Measurements from ENCODE around the gene TASP1.
"Not testable (repeated sequence)": the region's sequence is repeated elsewhere in the genome, so short reads cannot be mapped to it uniquely, and the experiment has no call there.

Gene TASP1

GRCh38 chr20:13648291-13649228 lies 9.8 kb upstream of the TASP1 start:
- DNase-seq (ENCODE audit: low spot score) = no peak

GRCh38 chr20:13644010-13644409 lies 5.3 kb upstream of the TASP1 start:
- DNase-seq (ENCODE audit: low spot score) = no peak

GRCh38 chr20:13639150-13639497 lies 392 bp upstream of the TASP1 start:
- no peak for DNase-seq (ENCODE audit: low spot score)

GRCh38 chr20:13638162-13638495 lies 603 bp downstream of the TASP1 start:
- DNase-seq (ENCODE audit: low spot score) = no peak

- DNase-seq (ENCODE audit: low spot score) = no peak
Measured at GRCh38 chr20:13632431-13632830, 6.3 kb downstream of the TASP1 start.

GRCh38 chr20:13627525-13627924 lies 11.2 kb downstream of the TASP1 start:
- not testable (repeated sequence) for DNase-seq (ENCODE audit: low spot score)

- no peak for DNase-seq (ENCODE audit: low spot score)
Measured at GRCh38 chr20:13626724-13627123, 12.0 kb downstream of the TASP1 start.

GRCh38 chr20:13625304-13625979 lies 13.3 kb downstream of the TASP1 start:
- no peak for DNase-seq (ENCODE audit: low spot score)

- not testable (repeated sequence) for DNase-seq (ENCODE audit: low spot score)
Measured at GRCh38 chr20:13619415-13619814, 19.3 kb downstream of the TASP1 start.

GRCh38 chr20:13618456-13618855 lies 20.3 kb downstream of the TASP1 start:
- DNase-seq (ENCODE audit: low spot score) = not testable (repeated sequence)

- not testable (repeated sequence) for DNase-seq (ENCODE audit: low spot score)
Measured at GRCh38 chr20:13617585-13617984, 21.1 kb downstream of the TASP1 start.

- not testable (repeated sequence) for DNase-seq (ENCODE audit: low spot score)
Measured at GRCh38 chr20:13616713-13617112, 22.0 kb downstream of the TASP1 start.

- DNase-seq (ENCODE audit: low spot score) = no peak
Measured at GRCh38 chr20:13613917-13614316, 24.8 kb downstream of the TASP1 start.

- DNase-seq (ENCODE audit: low spot score) = no peak
Measured at GRCh38 chr20:13611611-13612125, 27.1 kb downstream of the TASP1 start.

GRCh38 chr20:13610184-13610583 lies 28.5 kb downstream of the TASP1 start:
- DNase-seq (ENCODE audit: low spot score) = no peak

- DNase-seq (ENCODE audit: low spot score) = no peak
Measured at GRCh38 chr20:13608066-13608465, 30.7 kb downstream of the TASP1 start.

- not testable (repeated sequence) for DNase-seq (ENCODE audit: low spot score)
Measured at GRCh38 chr20:13593423-13593822, 45.3 kb downstream of the TASP1 start.

GRCh38 chr20:13588049-13588448 lies 50.7 kb downstream of the TASP1 start:
- DNase-seq (ENCODE audit: low spot score) = no peak

GRCh38 chr20:13587370-13587769 lies 51.4 kb downstream of the TASP1 start:
- DNase-seq (ENCODE audit: low spot score) = no peak

GRCh38 chr20:13586133-13586532 lies 52.6 kb downstream of the TASP1 start:
- DNase-seq (ENCODE audit: low spot score) = no peak

- DNase-seq (ENCODE audit: low spot score) = no peak
Measured at GRCh38 chr20:13581451-13581850, 57.3 kb downstream of the TASP1 start.

GRCh38 chr20:13580707-13581106 lies 58.0 kb downstream of the TASP1 start:
- DNase-seq (ENCODE audit: low spot score) = no peak

GRCh38 chr20:13574071-13574470 lies 64.7 kb downstream of the TASP1 start:
- no peak for DNase-seq (ENCODE audit: low spot score)
